Measurements from ENCODE around the gene P2RX5.
"Not testable (repeated sequence)": the region's sequence is repeated elsewhere in the genome, so short reads cannot be mapped to it uniquely, and the experiment has no call there.

Gene P2RX5

GRCh38 chr17:3719265-3719664 lies 23.3 kb upstream of the P2RX5 start:
- no peak for DNase-seq
- intact Hi-C loops (cut with DNase I), result no loop called here

- intact Hi-C loops (cut with DNase I), result no loop called here
These were observed 22.2 kb upstream of the P2RX5 start for GRCh38 chr17:3718201-3718600.

GRCh38 chr17:3715296-3715695 lies 19.3 kb upstream of the P2RX5 start:
- DNase-seq, result peak in 1 of 10 donors; percentile 29
- intact Hi-C loops (cut with DNase I), result no loop called here

More at GRCh38 chr17:3718201-3718600, 22.2 kb upstream of the P2RX5 start:
- peak in 2 of 10 donors; percentile 11 to 45 for DNase-seq

GRCh38 chr17:3712811-3713463 lies 17.0 kb upstream of the P2RX5 start:
- peak in 1 of 10 donors; percentile 35 for DNase-seq
- intact Hi-C loops (cut with DNase I), result no loop called here

- intact Hi-C loops (cut with DNase I), result no loop called here
- no peak for DNase-seq
These were observed 15.0 kb upstream of the P2RX5 start for GRCh38 chr17:3710951-3711383.

GRCh38 chr17:3708366-3708765 lies 12.4 kb upstream of the P2RX5 start:
- intact Hi-C loops (cut with DNase I), result no loop called here

GRCh38 chr17:3705718-3705984 lies 9.7 kb upstream of the P2RX5 start:
- peak in 1 of 10 donors; percentile 7 for DNase-seq
- intact Hi-C loops (cut with DNase I), result not testable (repeated sequence)

More at GRCh38 chr17:3708366-3708765, 12.4 kb upstream of the P2RX5 start:
- no peak for DNase-seq

- peak in 1 of 10 donors; percentile 42 for DNase-seq
- intact Hi-C loops (cut with DNase I), result no loop called here
These were observed 9.2 kb upstream of the P2RX5 start for GRCh38 chr17:3704931-3705717.

- intact Hi-C loops (cut with DNase I); DNase-seq: not testable (repeated sequence)
These were observed 6.1 kb upstream of the P2RX5 start for GRCh38 chr17:3702041-3702539.

GRCh38 chr17:3699951-3700350 lies 4.0 kb upstream of the P2RX5 start:
- peak in 2 of 10 donors; percentile 30 to 42 for DNase-seq
- intact Hi-C loops (cut with DNase I), result no loop called here

- DNase-seq, result peak in 1 of 10 donors; percentile 9
- intact Hi-C loops (cut with DNase I), result no loop called here
These were observed 2.2 kb upstream of the P2RX5 start for GRCh38 chr17:3698139-3698538.

GRCh38 chr17:3697103-3697476 lies 1.1 kb upstream of the P2RX5 start:
- peak in 4 of 10 donors; percentile 27 to 88 (median 62) for DNase-seq
- intact Hi-C loops (cut with DNase I), result no loop called here

GRCh38 chr17:3695129-3695722 lies 729 bp downstream of the P2RX5 start:
- peak in 2 of 10 donors; percentile 70 to 72 for DNase-seq
- intact Hi-C loops (cut with DNase I), result no loop called here

GRCh38 chr17:3693829-3694231 lies 2.1 kb downstream of the P2RX5 start:
- intact Hi-C loops (cut with DNase I), result no loop called here
- DNase-seq, result peak in 3 of 10 donors; percentile 45 to 76 (median 69)

GRCh38 chr17:3693141-3693540 lies 2.8 kb downstream of the P2RX5 start:
- peak in 1 of 10 donors; percentile 4 for DNase-seq
- intact Hi-C loops (cut with DNase I), result no loop called here

GRCh38 chr17:3692346-3692745 lies 3.6 kb downstream of the P2RX5 start:
- peak in 3 of 10 donors; percentile 9 to 57 (median 33) for DNase-seq
- intact Hi-C loops (cut with DNase I), result no loop called here

GRCh38 chr17:3691617-3692067 lies 4.3 kb downstream of the P2RX5 start:
- DNase-seq, result peak in 2 of 10 donors; percentile 58 to 61
- intact Hi-C loops (cut with DNase I), result no loop called here

- intact Hi-C loops (cut with DNase I), result no loop called here
- peak in 3 of 10 donors; percentile 71 to 81 (median 80) for DNase-seq
These were observed 5.8 kb downstream of the P2RX5 start for GRCh38 chr17:3690094-3690715.

GRCh38 chr17:3689262-3690093 lies 6.5 kb downstream of the P2RX5 start:
- intact Hi-C loops (cut with DNase I), result no loop called here
- no peak for DNase-seq

GRCh38 chr17:3688852-3689261 lies 7.1 kb downstream of the P2RX5 start:
- intact Hi-C loops (cut with DNase I), result no loop called here

More at GRCh38 chr17:3688852-3689261, 7.1 kb downstream of the P2RX5 start:
- DNase-seq, result no peak
